Measurements from ENCODE around the gene AEBP2.

DNA sequence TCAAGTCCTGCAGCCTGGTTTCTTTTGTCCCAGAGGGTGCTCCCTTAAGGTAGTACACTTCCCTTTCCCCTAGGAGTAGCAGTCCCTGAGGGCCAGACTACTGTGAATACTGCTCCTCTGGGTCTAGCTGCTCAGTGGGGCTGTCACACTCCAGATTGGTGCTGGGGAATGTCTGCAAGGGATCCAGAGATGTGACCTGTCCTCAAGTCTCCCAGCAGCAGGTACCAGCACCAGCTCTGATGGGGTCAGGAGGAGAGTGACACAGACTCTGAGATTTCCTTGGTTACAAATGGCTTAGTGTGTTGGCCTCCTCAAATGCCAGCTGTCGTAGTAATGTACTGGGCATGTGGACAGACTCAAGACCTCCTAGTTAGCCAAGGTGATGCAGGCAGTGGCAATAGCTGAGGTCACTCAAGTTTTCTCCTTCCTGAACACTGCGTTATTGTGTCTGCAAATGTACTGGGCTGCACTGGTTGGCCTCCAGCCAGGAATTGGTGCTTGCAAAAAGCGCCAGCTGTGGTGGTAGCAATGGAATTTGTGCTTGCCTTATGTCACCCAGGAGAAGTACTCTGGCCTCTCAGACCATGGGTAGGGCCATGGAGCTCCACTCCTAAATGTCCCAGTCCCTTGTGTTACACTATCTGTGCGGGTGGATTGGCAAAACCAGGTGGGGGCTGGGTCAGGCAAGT, 36.4 kb upstream of the AEBP2 start:
- TF ChIP-seq, protein P1, sequence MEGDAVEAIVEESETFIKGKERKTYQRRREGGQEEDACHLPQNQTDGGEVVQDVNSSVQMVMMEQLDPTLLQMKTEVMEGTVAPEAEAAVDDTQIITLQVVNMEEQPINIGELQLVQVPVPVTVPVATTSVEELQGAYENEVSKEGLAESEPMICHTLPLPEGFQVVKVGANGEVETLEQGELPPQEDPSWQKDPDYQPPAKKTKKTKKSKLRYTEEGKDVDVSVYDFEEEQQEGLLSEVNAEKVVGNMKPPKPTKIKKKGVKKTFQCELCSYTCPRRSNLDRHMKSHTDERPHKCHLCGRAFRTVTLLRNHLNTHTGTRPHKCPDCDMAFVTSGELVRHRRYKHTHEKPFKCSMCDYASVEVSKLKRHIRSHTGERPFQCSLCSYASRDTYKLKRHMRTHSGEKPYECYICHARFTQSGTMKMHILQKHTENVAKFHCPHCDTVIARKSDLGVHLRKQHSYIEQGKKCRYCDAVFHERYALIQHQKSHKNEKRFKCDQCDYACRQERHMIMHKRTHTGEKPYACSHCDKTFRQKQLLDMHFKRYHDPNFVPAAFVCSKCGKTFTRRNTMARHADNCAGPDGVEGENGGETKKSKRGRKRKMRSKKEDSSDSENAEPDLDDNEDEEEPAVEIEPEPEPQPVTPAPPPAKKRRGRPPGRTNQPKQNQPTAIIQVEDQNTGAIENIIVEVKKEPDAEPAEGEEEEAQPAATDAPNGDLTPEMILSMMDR (IDR thresholded peaks at IDR 0.05; ENCODE audit: extremely low read depth in 1 of 2, insufficient read depth in 1 of 2, low read depth in 1 of 2, low read length in 2 of 2) = no peak
- TF ChIP-seq POLR2A (IDR thresholded peaks at IDR 0.05; ENCODE audit: low read depth, low read length) = no peak
- TF ChIP-seq POLR2AphosphoS5 (IDR thresholded peaks at IDR 0.05; ENCODE audit: insufficient read depth, low read depth, low read length) = no peak
- TF ChIP-seq MYC (IDR thresholded peaks at IDR 0.05; ENCODE audit: low read depth, low read length) = no peak
- no peak for TF ChIP-seq EZH2 (IDR thresholded peaks at IDR 0.05; ENCODE audit: borderline replicate concordance, low read depth, low read length, severe bottlenecking)
- TF ChIP-seq, protein P2, sequence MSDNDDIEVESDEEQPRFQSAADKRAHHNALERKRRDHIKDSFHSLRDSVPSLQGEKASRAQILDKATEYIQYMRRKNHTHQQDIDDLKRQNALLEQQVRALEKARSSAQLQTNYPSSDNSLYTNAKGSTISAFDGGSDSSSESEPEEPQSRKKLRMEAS (IDR thresholded peaks at IDR 0.05; ENCODE audit: insufficient read depth, insufficient read length) = no peak
- TF ChIP-seq JUN (IDR thresholded peaks at IDR 0.05; ENCODE audit: borderline replicate concordance, insufficient read depth, insufficient read length, low read depth) = no peak
- no peak for TF ChIP-seq FOS (IDR thresholded peaks at IDR 0.05; ENCODE audit: borderline replicate concordance, insufficient read depth, low read length)

All from endothelial cell of umbilical vein (primary cell).